OCI-LY1 (cell line): ENCODE results near the gene OR2T6.

Source experiments
- CTCF ChIP-seq: fragments of 200-600 bp; sonication (generic), shearing (Covaris generic); IDR thresholded peaks from 2 replicates; pipeline ENCODE4 v1.5.1; 2017; ENCODE audit warnings: mild to moderate bottlenecking, antibody characterized with exemption, low read length, moderate library complexity, mixed read lengths
- EZH2 ChIP-seq: fragments of 200-600 bp; sonication (generic), shearing (Covaris generic); IDR thresholded peaks from 2 replicates; pipeline ENCODE4 v1.8.0; 2017; ENCODE audit warnings: borderline replicate concordance, mixed run types, mild to moderate bottlenecking, antibody characterized with exemption, low read length, moderate library complexity, mixed read lengths

GRCh38 chr1:248359415-248359814, 16.1 kb upstream of the OR2T6 start:
- TF ChIP-seq CTCF = no peak
- no peak for TF ChIP-seq EZH2
